GM23338 (cell line): ENCODE data around the gene LACRT. TPM values are rescaled to one million over a fixed set of nuclear protein-coding genes. Genes with fewer than 3 reads are reported as not detected.

Experiments used
- ATAC-seq: fragments of 200-7000 bp; cut with Tn5 transposase; 3 replicates; pipeline ENCODE4 v1.9.1; 2020
- DNase-seq: peaks from one replicate; pipeline ENCODE4 v3.0.0-alpha.2; 2015; ENCODE audit warnings: low spot score
- H2AFZ ChIP-seq: fragments of 200-600 bp; sonication (generic); 2 replicates; pipeline ENCODE4 v1.8.0; 2016; ENCODE audit warnings: antibody characterized with exemption, mild to moderate bottlenecking, moderate library complexity
- H3F3A ChIP-seq: fragments of 200-600 bp; sonication (generic); replicated peaks from 2 replicates; pipeline ENCODE4 v1.8.0; 2017; ENCODE audit warnings: antibody characterized with exemption, mixed run types, low read depth
- H3K27ac ChIP-seq: fragments of 200-600 bp; sonication (generic); 2 replicates; pipeline ENCODE4 v1.6.1; 2016; ENCODE audit warnings: low read depth
- H3K27me3 ChIP-seq: fragments of 200-600 bp; sonication (generic); 2 replicates; pipeline ENCODE4 v1.8.0; 2016; ENCODE audit warnings: mild to moderate bottlenecking, mixed run types, moderate library complexity; ENCODE audit not compliant: insufficient read depth
- H3K36me3 ChIP-seq: fragments of 200-600 bp; sonication (generic); 2 replicates; pipeline ENCODE4 v1.8.0; 2016; ENCODE audit warnings: mild to moderate bottlenecking; ENCODE audit not compliant: insufficient read depth
- H3K4me1 ChIP-seq: fragments of 200-600 bp; sonication (generic); 2 replicates; pipeline ENCODE4 v1.8.0; 2016; ENCODE audit warnings: mild to moderate bottlenecking, moderate library complexity; ENCODE audit not compliant: insufficient read depth
- H3K4me2 ChIP-seq: fragments of 200-600 bp; sonication (generic); 2 replicates; pipeline ENCODE4 v1.7.1; 2017; ENCODE audit warnings: mixed run types
- H3K4me3 ChIP-seq: fragments of 200-600 bp; sonication (generic); 2 replicates; pipeline ENCODE4 v1.6.1; 2016; ENCODE audit warnings: mixed run types
- H3K79me2 ChIP-seq: fragments of 200-600 bp; sonication (generic); replicated peaks from 2 replicates; pipeline ENCODE4 v1.8.0; 2017; ENCODE audit warnings: mild to moderate bottlenecking; ENCODE audit not compliant: insufficient read depth
- H3K9me2 ChIP-seq: fragments of 200-600 bp; sonication (generic); 2 replicates; pipeline ENCODE4 v1.8.0; 2017; ENCODE audit not compliant: insufficient read depth
- H4K20me1 ChIP-seq: fragments of 200-600 bp; sonication (generic); replicated peaks from 2 replicates; pipeline ENCODE4 v1.8.0; 2017; ENCODE audit warnings: mild to moderate bottlenecking; ENCODE audit not compliant: insufficient read depth
- H3K27ac Mint-ChIP-seq: 2 replicates; pipeline ENCODE4 v1.8.0; 2020; ENCODE audit warnings: inconsistent platforms, mild to moderate bottlenecking, moderate library complexity, mixed read lengths
- H3K27me3 Mint-ChIP-seq: 3 replicates; pipeline ENCODE4 v1.8.0; 2022; ENCODE audit warnings: low read depth, mild to moderate bottlenecking, moderate library complexity, mixed read lengths, inconsistent platforms; ENCODE audit not compliant: insufficient read depth, poor library complexity
- H3K36me3 Mint-ChIP-seq: 3 replicates; pipeline ENCODE4 v1.8.0; 2021; ENCODE audit warnings: low read depth, mild to moderate bottlenecking, inconsistent platforms, moderate library complexity, mixed read lengths
- H3K4me1 Mint-ChIP-seq: 3 replicates; pipeline ENCODE4 v1.8.0; 2020; ENCODE audit warnings: mild to moderate bottlenecking, inconsistent platforms, mixed read lengths
- H3K4me3 Mint-ChIP-seq: 3 replicates; pipeline ENCODE4 v1.8.0; 2021; ENCODE audit warnings: moderate library complexity, mild to moderate bottlenecking, inconsistent platforms, mixed read lengths
- H3K9me3 Mint-ChIP-seq: 3 replicates; pipeline ENCODE4 v1.8.0; 2020; ENCODE audit warnings: moderate library complexity, mild to moderate bottlenecking, inconsistent platforms, mixed read lengths
- NANOG ChIP-seq: IDR thresholded peaks from 2 replicates; pipeline ENCODE4 v1.6.1; 2016; ENCODE audit warnings: antibody characterized with exemption, borderline replicate concordance
- ZNF331 ChIP-seq: fragments of 250-450 bp; sonication (Bioruptor Pico); IDR thresholded peaks from 2 replicates; pipeline ENCODE4 v1.5.0; 2020; ENCODE audit warnings: low read depth, mild to moderate bottlenecking, moderate library complexity
- polyA plus RNA-seq: library from polyadenylated mRNA; unstranded; fragments of >200 nt; fragmentation: Nextera tagmentation; extraction: Ambion mirVana; gene quantifications from 2 replicates; pipeline ENCODE4 v1.2.1, GENCODE V29; 2016
- total RNA-seq: library from RNA; depleted of rRNA; stranded (reverse); fragments of >200 nt; shearing (Covaris generic); gene quantifications from 2 replicates; pipeline ENCODE4 v1.2.3, GENCODE V29; 2014
- TF ChIP-seq, protein P1 (sequence below), 2 experiments: fragments of 200-600 bp in 1 of 2; sonication (generic) in 1 of 2; conservative IDR thresholded peaks; 2 replicates each; pipeline versions ENCODE4 v1.5.1 to v1.6.1; 2016 to 2017; ENCODE audit warnings: antibody characterized with exemption in 2 of 2, low read depth in 2 of 2, mild to moderate bottlenecking in 2 of 2, moderate library complexity in 1 of 2
- TF ChIP-seq, protein P2 (sequence below): IDR thresholded peaks from one replicate; pipeline ENCODE4 v1.6.1; 2018; ENCODE audit warnings: antibody characterized with exemption; ENCODE audit not compliant: unreplicated experiment
- TF ChIP-seq, protein P3 (sequence below): IDR thresholded peaks from 2 replicates; pipeline ENCODE4 v1.6.1; 2016; ENCODE audit warnings: antibody characterized with exemption

The LACRT gene
- total and polyA plus RNA-seq, 2 experiments from 2014 or later: not detected

DNA sequence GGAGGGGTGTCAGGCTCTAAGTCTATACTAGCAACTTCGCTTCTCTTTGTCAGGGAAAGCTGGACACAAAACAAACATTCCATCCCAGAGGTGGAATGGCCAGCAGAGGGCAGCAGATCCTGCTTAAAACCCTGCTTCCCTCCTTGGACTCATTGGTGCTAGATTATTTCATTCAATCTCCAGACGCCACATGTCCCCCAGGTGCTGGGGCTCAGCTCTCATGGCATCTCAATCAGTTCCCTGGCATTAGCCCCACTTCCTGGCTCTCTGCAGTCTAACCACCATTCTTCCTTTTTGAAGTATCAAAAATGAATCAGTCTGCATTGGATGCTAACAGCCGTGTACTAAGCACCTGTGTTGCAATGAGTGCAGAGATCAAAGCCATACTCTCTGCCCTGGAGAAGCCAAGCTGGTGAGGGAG lies 38.2 kb downstream of the LACRT start:
- no peak overlapping the region for H3K4me2 ChIP-seq
- H3K4me1 ChIP-seq: no peaks in the 10 kb centered on the region; the same call in 1 of the 2 replicates
- H3K4me3 ChIP-seq: no peak overlapping the region
- no peaks in the 10 kb centered on the region for H3K36me3 Mint-ChIP-seq
- no peak overlapping the region for H3K27ac Mint-ChIP-seq
- no peak overlapping the region for H3K4me3 Mint-ChIP-seq
- ATAC-seq (peak; percentile 89), DNase-seq (peak; percentile 91)
- H3K27me3 Mint-ChIP-seq: peaks cover 23% of the 10 kb centered on the region
- no peaks in the 10 kb centered on the region for H3K9me3 Mint-ChIP-seq
- TF ChIP-seq, protein P1, sequence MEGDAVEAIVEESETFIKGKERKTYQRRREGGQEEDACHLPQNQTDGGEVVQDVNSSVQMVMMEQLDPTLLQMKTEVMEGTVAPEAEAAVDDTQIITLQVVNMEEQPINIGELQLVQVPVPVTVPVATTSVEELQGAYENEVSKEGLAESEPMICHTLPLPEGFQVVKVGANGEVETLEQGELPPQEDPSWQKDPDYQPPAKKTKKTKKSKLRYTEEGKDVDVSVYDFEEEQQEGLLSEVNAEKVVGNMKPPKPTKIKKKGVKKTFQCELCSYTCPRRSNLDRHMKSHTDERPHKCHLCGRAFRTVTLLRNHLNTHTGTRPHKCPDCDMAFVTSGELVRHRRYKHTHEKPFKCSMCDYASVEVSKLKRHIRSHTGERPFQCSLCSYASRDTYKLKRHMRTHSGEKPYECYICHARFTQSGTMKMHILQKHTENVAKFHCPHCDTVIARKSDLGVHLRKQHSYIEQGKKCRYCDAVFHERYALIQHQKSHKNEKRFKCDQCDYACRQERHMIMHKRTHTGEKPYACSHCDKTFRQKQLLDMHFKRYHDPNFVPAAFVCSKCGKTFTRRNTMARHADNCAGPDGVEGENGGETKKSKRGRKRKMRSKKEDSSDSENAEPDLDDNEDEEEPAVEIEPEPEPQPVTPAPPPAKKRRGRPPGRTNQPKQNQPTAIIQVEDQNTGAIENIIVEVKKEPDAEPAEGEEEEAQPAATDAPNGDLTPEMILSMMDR (conservative IDR thresholded peaks at IDR 0.05; ENCODE audit: low read depth in 2 of 2): peak; percentile 83 to 89
- TF ChIP-seq ZNF331 (CRISPR knock-in tag): no peak
- no peaks in the 10 kb centered on the region for H3K79me2 ChIP-seq
- no peaks in the 10 kb centered on the region for H4K20me1 ChIP-seq
- H3F3A ChIP-seq: no peaks in the 10 kb centered on the region
- H3K27me3 ChIP-seq: peaks cover 34% of the 10 kb centered on the region; the same call in 1 of the 2 replicates
- H3K4me1 Mint-ChIP-seq: peaks cover 4% of the 10 kb centered on the region
- no peak overlapping the region for H3K27ac ChIP-seq
- H3K36me3 ChIP-seq: no peaks in the 10 kb centered on the region
- H3K9me2 ChIP-seq: no peaks in the 10 kb centered on the region
- no peak overlapping the region for H2AFZ ChIP-seq

DNA sequence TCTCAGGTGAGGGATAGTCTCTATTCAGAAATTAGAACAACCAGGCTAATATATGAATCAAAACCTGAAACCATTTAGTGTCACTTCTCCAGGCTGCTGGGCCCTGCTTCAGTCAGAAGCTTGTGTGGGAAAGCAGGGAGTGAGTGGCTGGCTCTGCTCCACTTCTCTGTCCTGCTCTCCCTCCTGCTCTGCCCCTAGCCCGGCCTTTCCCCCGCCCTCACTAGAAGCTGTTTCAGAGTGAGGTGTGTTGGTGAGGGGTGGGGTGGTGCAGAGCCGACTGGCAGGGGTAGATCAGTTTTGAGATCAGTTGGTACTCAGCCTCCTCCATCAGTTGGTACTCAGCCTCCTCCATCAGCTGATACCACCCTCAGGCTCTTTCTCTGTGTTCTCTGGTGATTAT lies 39.2 kb downstream of the LACRT start:
- H3K27me3 ChIP-seq: peaks cover 41% of the 10 kb centered on the region; the same call in 1 of the 2 replicates
- H3K36me3 ChIP-seq: no peaks in the 10 kb centered on the region
- no peak for ATAC-seq
- H2AFZ ChIP-seq: no peak overlapping the region
- TF ChIP-seq NANOG (no peak), ZNF331 (CRISPR knock-in tag) (no peak)
- TF ChIP-seq, protein P2, sequence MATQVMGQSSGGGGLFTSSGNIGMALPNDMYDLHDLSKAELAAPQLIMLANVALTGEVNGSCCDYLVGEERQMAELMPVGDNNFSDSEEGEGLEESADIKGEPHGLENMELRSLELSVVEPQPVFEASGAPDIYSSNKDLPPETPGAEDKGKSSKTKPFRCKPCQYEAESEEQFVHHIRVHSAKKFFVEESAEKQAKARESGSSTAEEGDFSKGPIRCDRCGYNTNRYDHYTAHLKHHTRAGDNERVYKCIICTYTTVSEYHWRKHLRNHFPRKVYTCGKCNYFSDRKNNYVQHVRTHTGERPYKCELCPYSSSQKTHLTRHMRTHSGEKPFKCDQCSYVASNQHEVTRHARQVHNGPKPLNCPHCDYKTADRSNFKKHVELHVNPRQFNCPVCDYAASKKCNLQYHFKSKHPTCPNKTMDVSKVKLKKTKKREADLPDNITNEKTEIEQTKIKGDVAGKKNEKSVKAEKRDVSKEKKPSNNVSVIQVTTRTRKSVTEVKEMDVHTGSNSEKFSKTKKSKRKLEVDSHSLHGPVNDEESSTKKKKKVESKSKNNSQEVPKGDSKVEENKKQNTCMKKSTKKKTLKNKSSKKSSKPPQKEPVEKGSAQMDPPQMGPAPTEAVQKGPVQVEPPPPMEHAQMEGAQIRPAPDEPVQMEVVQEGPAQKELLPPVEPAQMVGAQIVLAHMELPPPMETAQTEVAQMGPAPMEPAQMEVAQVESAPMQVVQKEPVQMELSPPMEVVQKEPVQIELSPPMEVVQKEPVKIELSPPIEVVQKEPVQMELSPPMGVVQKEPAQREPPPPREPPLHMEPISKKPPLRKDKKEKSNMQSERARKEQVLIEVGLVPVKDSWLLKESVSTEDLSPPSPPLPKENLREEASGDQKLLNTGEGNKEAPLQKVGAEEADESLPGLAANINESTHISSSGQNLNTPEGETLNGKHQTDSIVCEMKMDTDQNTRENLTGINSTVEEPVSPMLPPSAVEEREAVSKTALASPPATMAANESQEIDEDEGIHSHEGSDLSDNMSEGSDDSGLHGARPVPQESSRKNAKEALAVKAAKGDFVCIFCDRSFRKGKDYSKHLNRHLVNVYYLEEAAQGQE: no peak
- TF ChIP-seq, protein P3, sequence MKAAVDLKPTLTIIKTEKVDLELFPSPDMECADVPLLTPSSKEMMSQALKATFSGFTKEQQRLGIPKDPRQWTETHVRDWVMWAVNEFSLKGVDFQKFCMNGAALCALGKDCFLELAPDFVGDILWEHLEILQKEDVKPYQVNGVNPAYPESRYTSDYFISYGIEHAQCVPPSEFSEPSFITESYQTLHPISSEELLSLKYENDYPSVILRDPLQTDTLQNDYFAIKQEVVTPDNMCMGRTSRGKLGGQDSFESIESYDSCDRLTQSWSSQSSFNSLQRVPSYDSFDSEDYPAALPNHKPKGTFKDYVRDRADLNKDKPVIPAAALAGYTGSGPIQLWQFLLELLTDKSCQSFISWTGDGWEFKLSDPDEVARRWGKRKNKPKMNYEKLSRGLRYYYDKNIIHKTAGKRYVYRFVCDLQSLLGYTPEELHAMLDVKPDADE: no peak
- H3K4me3 Mint-ChIP-seq: no peak overlapping the region
- peaks cover 14% of the 10 kb centered on the region for H3K4me1 Mint-ChIP-seq
- peaks cover 4% of the 10 kb centered on the region; the same call in 1 of the 2 replicates for H3K4me1 ChIP-seq
- H3K27ac Mint-ChIP-seq: no peak overlapping the region
- no peaks in the 10 kb centered on the region for H3K9me3 Mint-ChIP-seq
- H3K4me2 ChIP-seq: no peak overlapping the region
- no peaks in the 10 kb centered on the region for H3F3A ChIP-seq
- peaks cover 30% of the 10 kb centered on the region for H3K27me3 Mint-ChIP-seq
- no peaks in the 10 kb centered on the region for H3K36me3 Mint-ChIP-seq
- no peak overlapping the region for H3K4me3 ChIP-seq
- H3K9me2 ChIP-seq: no peaks in the 10 kb centered on the region
- H3K79me2 ChIP-seq: no peaks in the 10 kb centered on the region
- no peaks in the 10 kb centered on the region for H4K20me1 ChIP-seq
- no peak overlapping the region for H3K27ac ChIP-seq
- DNase-seq: no peak
